Superior temporal gyrus (tissue), 1 donor: Measurements from ENCODE around the gene DIAPH1.
"Not testable (repeated sequence)": the region's sequence is repeated elsewhere in the genome, so short reads cannot be mapped to it uniquely, and the experiment has no call there.

Experiments
- DNase-seq: peaks from one replicate; pipeline ENCODE4 v3.0.0-alpha.2; 2016; ENCODE audit errors: extremely low spot score

DIAPH1 gene

GRCh38 chr5:141609921-141610320 is 8.9 kb downstream of the DIAPH1 start:
- DNase-seq = not testable (repeated sequence)

- no peak for DNase-seq
Measured at GRCh38 chr5:141609044-141609443, 9.8 kb downstream of the DIAPH1 start.

GRCh38 chr5:141608557-141608956 is 10.2 kb downstream of the DIAPH1 start:
- no peak for DNase-seq

- no peak for DNase-seq
Measured at GRCh38 chr5:141608046-141608445, 10.8 kb downstream of the DIAPH1 start.

- no peak for DNase-seq
Measured at GRCh38 chr5:141605523-141606277, 13.1 kb downstream of the DIAPH1 start.

GRCh38 chr5:141603923-141604717 is 14.7 kb downstream of the DIAPH1 start:
- no peak for DNase-seq

DNA sequence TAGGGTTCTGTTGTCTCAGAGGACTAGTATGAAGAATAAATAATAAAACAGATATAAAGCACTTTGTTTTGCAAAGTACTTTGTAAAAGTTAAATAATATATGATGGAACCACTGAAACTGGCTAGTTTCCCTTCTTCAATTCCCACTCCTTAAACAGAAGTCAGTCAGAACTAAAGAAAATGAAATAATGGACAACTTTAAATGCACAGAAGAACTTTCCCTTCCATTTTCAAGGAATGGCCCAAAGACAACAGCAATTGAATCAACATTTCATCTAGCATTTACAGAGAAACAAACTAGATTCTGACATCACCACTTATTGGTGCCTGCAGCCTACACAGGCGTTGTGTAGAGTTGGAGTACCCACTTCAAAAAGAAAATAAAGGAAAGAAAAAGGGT is 16.2 kb downstream of the DIAPH1 start:
- no peak for DNase-seq

GRCh38 chr5:141598391-141599345 is 20.1 kb downstream of the DIAPH1 start:
- DNase-seq = no peak

- DNase-seq = no peak
Measured at GRCh38 chr5:141597814-141598213, 21.0 kb downstream of the DIAPH1 start.

GRCh38 chr5:141597394-141597793 is 21.4 kb downstream of the DIAPH1 start:
- no peak for DNase-seq

GRCh38 chr5:141596867-141597266 is 21.9 kb downstream of the DIAPH1 start:
- no peak for DNase-seq

- no peak for DNase-seq
Measured at GRCh38 chr5:141590127-141590526, 28.7 kb downstream of the DIAPH1 start.

GRCh38 chr5:141586246-141586645 is 32.6 kb downstream of the DIAPH1 start:
- no peak for DNase-seq

- DNase-seq = no peak
Measured at GRCh38 chr5:141585594-141585993, 33.2 kb downstream of the DIAPH1 start.

GRCh38 chr5:141574122-141574510 is 44.7 kb downstream of the DIAPH1 start:
- DNase-seq = no peak

DNA sequence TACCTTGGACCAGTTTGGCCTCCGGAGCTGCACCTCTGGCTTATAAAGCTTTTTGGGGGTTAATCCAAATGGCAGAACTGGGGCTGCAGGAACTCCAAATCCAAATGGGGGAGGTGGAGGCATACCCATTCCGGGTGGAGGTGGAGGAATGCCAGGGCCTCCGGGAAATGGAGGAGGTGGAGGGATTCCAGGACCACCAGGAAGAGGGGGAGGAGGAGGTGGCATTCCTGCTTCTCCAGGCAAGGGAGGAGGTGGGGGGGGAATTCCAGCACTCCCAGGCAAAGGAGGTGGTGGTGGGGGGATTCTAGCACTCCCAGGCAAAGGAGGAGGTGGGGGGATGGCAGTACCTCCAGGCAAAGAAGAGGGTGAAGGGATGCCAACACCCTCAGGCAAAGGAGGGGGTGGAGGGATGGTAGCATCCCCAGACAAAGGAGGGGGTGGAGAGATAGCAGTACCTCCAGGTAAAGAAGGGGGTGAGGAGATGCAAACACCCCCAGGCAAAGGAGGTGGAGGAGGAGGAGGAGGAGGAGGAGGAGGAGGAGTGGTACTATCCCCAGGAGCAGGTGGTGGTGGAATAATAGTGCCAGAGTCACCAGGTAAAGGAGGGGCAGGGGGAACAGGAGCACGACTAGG is 45.2 kb downstream of the DIAPH1 start:
- DNase-seq = no peak

GRCh38 chr5:141570655-141571054 is 48.1 kb downstream of the DIAPH1 start:
- no peak for DNase-seq

DNA sequence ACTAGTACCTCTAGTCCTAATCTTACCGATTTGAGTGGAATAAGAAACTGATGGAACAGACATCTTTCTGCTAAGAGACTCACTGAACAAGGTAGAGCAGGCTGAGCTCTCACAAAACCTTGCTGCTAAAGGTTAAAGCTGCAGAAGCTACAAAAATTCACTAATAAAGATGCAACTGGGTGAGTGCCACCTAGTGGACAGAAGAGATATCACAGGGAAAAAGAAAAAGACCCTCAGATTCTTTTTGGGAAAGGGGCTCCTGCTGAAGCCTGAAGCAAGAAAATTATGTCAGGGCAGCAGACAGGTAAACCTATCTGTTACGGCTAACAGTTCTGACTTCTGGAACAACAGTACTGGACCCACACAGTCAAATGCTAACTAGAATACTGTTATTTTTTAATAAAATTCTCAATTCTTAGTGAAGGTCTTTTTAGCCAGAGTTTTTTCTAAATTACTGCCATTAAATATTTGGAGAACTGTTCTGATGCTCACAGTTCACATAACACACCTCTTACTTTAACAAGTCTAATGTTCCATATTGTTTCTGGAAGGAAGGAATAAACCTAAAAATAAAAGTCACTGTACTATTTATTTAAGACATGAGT is 51.2 kb downstream of the DIAPH1 start:
- DNase-seq = peak; percentile 49

DNA sequence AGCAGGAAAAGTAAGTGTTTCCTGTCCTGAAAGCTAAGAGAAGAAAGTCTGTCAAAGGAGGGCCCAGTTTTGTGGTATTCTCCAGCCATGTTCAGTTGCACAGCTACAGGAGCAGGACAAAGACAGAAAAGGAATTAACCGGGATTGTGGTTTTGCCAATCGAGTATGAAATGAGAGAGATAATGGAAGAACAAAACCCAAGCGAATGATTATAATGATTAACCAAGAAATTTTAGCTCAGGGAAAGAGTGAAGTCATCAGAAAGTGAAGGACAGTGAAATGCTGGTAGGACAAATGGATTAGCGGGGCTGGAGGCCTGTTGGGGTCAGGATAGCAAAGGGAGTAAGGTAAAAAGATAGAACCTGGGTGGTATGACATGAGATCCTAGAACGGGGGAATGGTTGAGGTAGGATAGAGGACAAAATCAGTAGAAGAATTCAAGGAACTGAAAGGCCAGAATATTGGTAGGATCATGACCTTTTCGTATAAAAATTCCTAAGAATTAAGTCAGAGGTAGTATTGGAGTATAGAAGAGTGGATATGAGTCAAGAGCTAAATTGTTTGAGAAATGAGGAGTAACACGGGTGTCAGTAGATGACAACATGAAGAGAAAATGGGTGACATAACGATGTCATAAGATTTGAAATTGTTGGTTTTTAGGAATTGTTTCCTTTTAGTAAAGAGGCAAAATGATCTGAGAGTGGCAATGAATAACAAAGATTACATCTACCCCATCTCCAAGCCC is 52.8 kb downstream of the DIAPH1 start:
- no peak for DNase-seq

- DNase-seq = peak; percentile 99
Measured at GRCh38 chr5:141564216-141564692, 54.5 kb downstream of the DIAPH1 start.
